Heart left ventricle (tissue), 16 donors: ENCODE results near the gene FEN1. TPM values are rescaled to one million over a fixed set of nuclear protein-coding genes. Genes with fewer than 3 reads are reported as not detected.

Source experiments
- ATAC-seq, 4 donors: fragments of 200-7000 bp; cut with Tn5 transposase; one replicate each; pipeline ENCODE4 v1.9.1; 2020 to 2022; ENCODE audit warnings: moderate library complexity in 4 of 4, mild to moderate bottlenecking in 3 of 4, moderate number of reproducible peaks in 1 of 4
- DNase-seq, 5 donors: peaks; one replicate each; pipeline ENCODE4 v3.0.0-alpha.2; 2020
- H3K27ac ChIP-seq, 12 donors: fragments of 200-600 bp; sonication (generic) in 4 of 12; one replicate each; pipeline versions ENCODE4 v1.5.0 to v1.8.0; 2016 to 2022; ENCODE audit warnings: mild to moderate bottlenecking in 2 of 12
- H3K27me3 ChIP-seq, 9 donors: fragments of 200-600 bp; sonication (generic) in 2 of 9; one replicate each; pipeline versions ENCODE4 v1.5.1 to v1.8.0; 2016 to 2022; ENCODE audit warnings: mild to moderate bottlenecking in 3 of 9
- H3K36me3 ChIP-seq, 9 donors: fragments of 200-600 bp; sonication (generic) in 2 of 9; one replicate each; pipeline versions ENCODE4 v1.5.0 to v1.8.0; 2018 to 2022; ENCODE audit warnings: mild to moderate bottlenecking in 2 of 9
- H3K4me1 ChIP-seq, 12 donors: fragments of 200-600 bp; sonication (generic) in 4 of 12; one replicate each; pipeline versions ENCODE4 v1.5.0 to v1.8.0; 2016 to 2022; ENCODE audit warnings: mild to moderate bottlenecking in 3 of 12
- H3K4me3 ChIP-seq, 12 donors: fragments of 200-600 bp; sonication (generic) in 4 of 12; one replicate each; pipeline versions ENCODE4 v1.5.0 to v1.8.0; 2017 to 2022; ENCODE audit warnings: mild to moderate bottlenecking in 9 of 12, moderate library complexity in 4 of 12
- H3K9me3 ChIP-seq, 12 donors: fragments of 200-600 bp; sonication (generic) in 4 of 12; one replicate each; pipeline versions ENCODE4 v1.5.0 to v1.8.0; 2016 to 2022; ENCODE audit warnings: mild to moderate bottlenecking in 1 of 12
- CTCF ChIP-seq, 12 donors: fragments of 200-600 bp; sonication (generic) in 4 of 12; IDR thresholded peaks; one replicate each; pipeline versions ENCODE4 v1.5.0 to v1.8.0; 2018 to 2022; ENCODE audit warnings: antibody characterized with exemption in 12 of 12, mild to moderate bottlenecking in 5 of 12
- POLR2A ChIP-seq, 2 donors: fragments of 450-650 bp; IDR thresholded peaks; one replicate each; pipeline ENCODE4 v1.6.1; 2017; ENCODE audit warnings: antibody characterized with exemption in 2 of 2, mild to moderate bottlenecking in 2 of 2, moderate library complexity in 2 of 2
- WGBS, 4 donors: extraction: QIAGEN DNeasy Blood & Tissue Kit in 2 of 4; methylation state at CpG; one replicate each; pipeline versions ENCODE4 v1.1.5 to v1.1.7; 2013 to 2018; 5-methylcytosine and 5-hydroxymethylcytosine counted together
- intact Hi-C, 10 donors: fragments of 100-400 bp; cut with DNase I; formaldehyde crosslinking; loops; one replicate each; pipeline versions ENCODE4 v1.11.1 to v1.14.2; 2022
- polyA plus RNA-seq, 2 donors: library from polyadenylated mRNA; stranded (reverse); fragments of 200-250 nt; gene quantifications; one replicate each; pipeline ENCODE4 v1.2.3, GENCODE V29; 2013
- total RNA-seq, 9 donors: library from RNA; depleted of rRNA in 2 of 9; stranded (reverse); fragments of >200 nt in 2 of 9; fragmentation: NEBNext Ultra II Directional in 3 of 9; extraction: Animal tissue kit (Norgen Biotek cat#: 25700) in 3 of 9; gene quantifications; one replicate each; pipeline versions ENCODE4 v1.1.0 to v1.2.4, GENCODE V29; 2016 to 2023
- donor health status: ischemic (EF 13 %, LVEDD 7.1; RV severe dilation, severe dysfunction).
- donor health status: healthy with polysubstance abuse.
- donor health status: DM: no; HTN: yes; CAD: no.
- donor health status: DM: no; HTN: no; CAD: no.
- donor health status: ischemic (EF 25% LVEDD 6.9; RV normal size, moderate dysfunction).
- donor health status: ischemic (EF 25% LVEDD 5.7; RV mildly dilated, moderate dysfunction).
- donor health status: healthy.
- donor health status: DM: yes; HTN: yes; CAD: no.
- donor health status: ischemic (EF 35%, LVEDD 5.7; RV mildly dilated, moderate dysfunction).
- donor health status: nonischemic (EF 11% LVEDD 7.7; RV severe dilation, severe dysfunction).
- donor health status: DM: yes; HTN: yes; CAD: no.
- donor health status: PGD.
- donor health status: ischemic (EF 29% LVEDD 5.4; RV normal size, mild dysfunction).
- donor health status: nonischemic (EF 23%, LVEDD 6.1; RV moderate dilation, normal function).

FEN1 gene
- total and polyA plus RNA-seq, 11 donors: 2.6 to 13.7 (median 6.8) TPM

DNA sequence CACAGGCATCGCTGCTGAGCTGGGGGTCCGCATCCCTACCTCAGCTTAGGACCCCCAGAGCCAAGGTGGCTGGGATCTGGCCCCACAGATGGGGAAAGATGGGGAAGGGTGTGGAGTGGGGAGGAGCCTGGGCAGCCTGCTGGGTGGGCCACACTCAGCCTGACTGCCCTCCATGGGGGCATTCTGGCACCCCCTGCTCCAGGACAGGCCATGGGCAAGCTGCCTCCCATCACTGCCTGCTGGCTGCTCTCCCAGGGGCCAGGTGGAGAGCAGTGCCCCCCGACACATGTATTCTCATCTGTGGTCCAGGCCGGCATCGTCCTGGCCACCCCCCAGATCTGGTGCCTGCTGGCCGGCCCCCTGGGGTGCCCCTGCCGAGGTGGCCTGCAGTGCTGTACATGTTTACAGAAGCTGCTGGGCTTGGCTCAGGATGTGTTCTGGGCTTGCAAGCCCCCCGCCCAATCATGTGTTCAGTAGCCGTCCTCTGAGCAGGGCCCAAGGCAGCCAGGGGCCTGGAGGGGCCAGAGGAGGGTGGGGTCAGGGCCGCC lies 48.0 kb upstream of the FEN1 start:
- H3K27ac ChIP-seq: no peak overlapping the region
- H3K27me3 ChIP-seq: no peaks in the 10 kb centered on the region
- WGBS, 4 donors: 83 to 100% (median 95%) methylated on average over 2 to 10 of the region's 10 CpGs
- ATAC-seq: no peak
- peaks cover 0 to 9% (median 5%) of the 10 kb centered on the region in 12 donors for H3K4me1 ChIP-seq
- no peak overlapping the region for H3K4me3 ChIP-seq
- no peak for TF ChIP-seq POLR2A (IDR thresholded peaks at IDR 0.05)
- no peak for TF ChIP-seq CTCF (IDR thresholded peaks at IDR 0.05)
- no peaks in the 10 kb centered on the region for H3K9me3 ChIP-seq
- H3K36me3 ChIP-seq: peaks cover 0 to 34% (median 10%) of the 10 kb centered on the region in 9 donors
- intact Hi-C loops: loop anchor here in 1 of 10 donors (5.0 kb wide), 1 partner anchor 363 kb away; no protein-coding TSS in a partner anchor
- DNase-seq: no peak

DNA sequence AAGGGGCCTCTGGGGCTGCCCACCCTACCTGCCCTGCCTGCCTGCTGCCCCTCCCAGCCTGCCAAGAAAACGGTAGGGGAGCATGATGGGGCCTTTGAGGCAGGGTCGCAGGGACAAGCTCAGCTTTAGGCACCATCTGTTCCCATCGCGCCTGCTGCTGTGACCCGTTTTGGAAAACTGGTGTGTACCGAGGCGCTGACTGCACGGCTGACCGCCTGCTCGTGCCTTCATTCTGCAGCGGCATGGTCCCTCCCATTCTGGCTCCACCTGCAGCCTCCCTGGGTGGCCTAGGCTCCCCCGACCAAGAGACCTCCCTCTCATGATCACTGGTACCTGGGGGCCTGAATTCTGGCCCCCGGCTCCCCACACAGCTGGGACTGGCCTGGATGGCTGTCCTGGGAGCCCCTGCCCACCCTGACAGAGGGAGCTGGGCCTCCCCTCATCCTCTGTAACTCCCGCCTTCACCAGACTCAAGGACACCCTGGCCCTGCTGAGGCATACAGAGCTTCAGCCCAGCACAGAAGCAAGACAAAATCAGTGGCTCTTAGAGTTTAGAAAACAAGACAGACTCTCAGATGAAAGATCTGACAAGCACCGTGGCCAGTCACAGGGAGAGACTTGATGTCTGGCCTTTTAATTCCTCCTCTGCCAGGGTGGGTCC lies 46.8 kb upstream of the FEN1 start:
- WGBS, 4 donors: 79 to 86% (median 83%) methylated on average over 7 to 15 of the region's 15 CpGs
- Histone ChIP-seq H3K4me1 (peaks cover 0 to 9% (median 5%) of the 10 kb centered on the region in 12 donors), H3K9me3 (no peaks in the 10 kb centered on the region), H3K36me3 (peaks cover 0 to 26% (median 10%) of the 10 kb centered on the region in 9 donors), H3K27me3 (no peaks in the 10 kb centered on the region), H3K4me3 (no peak overlapping the region), H3K27ac (no peak overlapping the region)
- no peak for DNase-seq
- no peak for TF ChIP-seq POLR2A (IDR thresholded peaks at IDR 0.05)
- TF ChIP-seq CTCF (IDR thresholded peaks at IDR 0.05): no peak
- ATAC-seq: no peak
- intact Hi-C loops: loop anchor here in 2 of 10 donors (2.0 to 5.0 kb wide), 2 partner anchors 361 to 363 kb away; no protein-coding TSS in a partner anchor

- peaks cover 0 to 19% (median 4%) of the 10 kb centered on the region in 9 donors for H3K36me3 ChIP-seq
- TF ChIP-seq CTCF (IDR thresholded peaks at IDR 0.05): no peak
- no peak for TF ChIP-seq POLR2A (IDR thresholded peaks at IDR 0.05)
- no peak overlapping the region for H3K4me3 ChIP-seq
- 81 to 86% (median 83%) methylated on average over 17 to 19 of the region's 19 CpGs for WGBS, 4 donors
- peaks cover 0 to 9% (median 5%) of the 10 kb centered on the region in 12 donors for H3K4me1 ChIP-seq
- DNase-seq: no peak
- H3K27me3 ChIP-seq: no peaks in the 10 kb centered on the region
- no peak for ATAC-seq
- no peaks in the 10 kb centered on the region for H3K9me3 ChIP-seq
- no peak overlapping the region for H3K27ac ChIP-seq
- intact Hi-C loops: loop anchor here in 2 of 10 donors (2.0 to 5.0 kb wide), 2 partner anchors 361 to 362 kb away; no protein-coding TSS in a partner anchor
Measured at GRCh38 chr11:61746442-61747191, 46.1 kb upstream of the FEN1 start.
